PC-3 (cell line): ENCODE data around the gene RPS6KC1. TPM values are rescaled to one million over a fixed set of nuclear protein-coding genes. Genes with fewer than 3 reads are reported as not detected.
"Not testable (repeated sequence)": the region's sequence is repeated elsewhere in the genome, so short reads cannot be mapped to it uniquely, and the experiment has no call there.

Source experiments
- ATAC-seq: fragments of 200-7000 bp; cut with Tn5 transposase; 2 replicates; pipeline ENCODE4 v1.9.1; 2020; ENCODE audit warnings: mild to moderate bottlenecking, moderate library complexity
- BruUV-seq: library from RNA; stranded (reverse); fragments of 400-500 nt; replicated peaks from 2 replicates; lab custom pipeline; 2021; lab: Mats Ljungman, UMichigan
- CTCF ChIA-PET: fragments of 300-600 bp; sonication (Branson Sonifier 250); formaldehyde crosslinking; loops from one replicate; lab custom pipeline; 2022; ENCODE audit warnings: antibody characterized with exemption; lab: Charles Lee
- POLR2A ChIA-PET: fragments of 300-600 bp; sonication (Branson Sonifier 250); formaldehyde crosslinking; loops from one replicate; lab custom pipeline; 2022; ENCODE audit warnings: antibody characterized with exemption; ENCODE audit not compliant: unreplicated experiment; lab: Charles Lee
- DNase-seq: peaks from one replicate; pipeline ENCODE4 v3.0.0-alpha.2; 2015
- H2AFZ ChIP-seq: fragments of 300-600 bp; sonication (generic); 2 replicates; pipeline ENCODE4 v1.6.0; 2016; ENCODE audit warnings: antibody characterized with exemption, low read length
- H3F3A ChIP-seq: fragments of 300-600 bp; sonication (generic); one replicate; pipeline ENCODE4 v1.6.0; 2017; ENCODE audit warnings: antibody characterized with exemption, low read length, control low read depth, mild to moderate bottlenecking; ENCODE audit not compliant: unreplicated experiment
- H3K27ac ChIP-seq: fragments of 300-600 bp; sonication (generic); 2 replicates; pipeline ENCODE4 v1.5.1; 2016; ENCODE audit warnings: mild to moderate bottlenecking, low read length
- H3K27me3 ChIP-seq: fragments of 300-600 bp; sonication (generic); 2 replicates; pipeline ENCODE4 v1.6.1; 2016; ENCODE audit warnings: low read length, mixed read lengths
- H3K36me3 ChIP-seq: fragments of 300-600 bp; sonication (generic); 2 replicates; pipeline ENCODE4 v1.6.1; 2016; ENCODE audit warnings: low read depth, mixed run types, low read length, mixed read lengths
- H3K4me1 ChIP-seq: fragments of 300-600 bp; sonication (generic); 2 replicates; pipeline ENCODE4 v1.5.1; 2016; ENCODE audit warnings: low read length; ENCODE audit not compliant: insufficient read depth
- H3K4me2 ChIP-seq: fragments of 300-600 bp; sonication (generic); 2 replicates; pipeline ENCODE4 v1.6.0; 2016; ENCODE audit warnings: low read length
- H3K4me3 ChIP-seq: fragments of 300-600 bp; sonication (generic); 2 replicates; pipeline ENCODE4 v1.5.1; 2016; ENCODE audit warnings: mild to moderate bottlenecking, low read length, mixed read lengths
- H3K79me2 ChIP-seq: fragments of 300-600 bp; sonication (generic); 2 replicates; pipeline ENCODE4 v1.6.1; 2017; ENCODE audit warnings: low read length, mixed read lengths
- H3K9ac ChIP-seq: fragments of 300-600 bp; sonication (generic); 2 replicates; pipeline ENCODE4 v1.6.0; 2016; ENCODE audit warnings: mild to moderate bottlenecking, low read length
- H3K9me2 ChIP-seq: fragments of 300-600 bp; sonication (generic); replicated peaks from 2 replicates; pipeline ENCODE4 v1.6.1; 2016; ENCODE audit warnings: mixed run types, low read length, mixed read lengths
- H3K9me3 ChIP-seq: fragments of 300-600 bp; sonication (generic); 2 replicates; pipeline ENCODE4 v1.6.1; 2016; ENCODE audit warnings: low read length, mixed read lengths
- H4K20me1 ChIP-seq: fragments of 300-600 bp; sonication (generic); 2 replicates; pipeline ENCODE4 v1.6.1; 2016; ENCODE audit warnings: low read length, mixed read lengths
- EZH2 ChIP-seq: fragments of 300-600 bp; sonication (generic); IDR thresholded peaks from one replicate; pipeline ENCODE4 v1.6.1; 2017; ENCODE audit warnings: antibody characterized with exemption, mild to moderate bottlenecking, low read length; ENCODE audit not compliant: unreplicated experiment
- EZH2phosphoT487 ChIP-seq: fragments of 300-600 bp; sonication (generic); IDR thresholded peaks from 2 replicates; pipeline ENCODE4 v1.6.1; 2018; ENCODE audit warnings: mild to moderate bottlenecking, antibody characterized with exemption, low read length, borderline replicate concordance
- intact Hi-C: fragments of 100-400 bp; cut with micrococcal nuclease; formaldehyde crosslinking; loops from 2 replicates; pipeline ENCODE4 v1.9.0; 2023
- total RNA-seq: library from RNA; depleted of rRNA; stranded (reverse); fragments of >200 nt; gene quantifications from 2 replicates; pipeline ENCODE4 v1.2.3, GENCODE V29; 2014
- TF ChIP-seq, protein P1 (sequence below): fragments of 300-600 bp; sonication (generic); conservative IDR thresholded peaks from 2 replicates; pipeline ENCODE4 v1.5.1; 2017; ENCODE audit warnings: antibody characterized with exemption, low read depth, mild to moderate bottlenecking, low read length

RPS6KC1 gene
- total RNA-seq, 1 experiment from 2014 or later, result 21.1 TPM

DNA sequence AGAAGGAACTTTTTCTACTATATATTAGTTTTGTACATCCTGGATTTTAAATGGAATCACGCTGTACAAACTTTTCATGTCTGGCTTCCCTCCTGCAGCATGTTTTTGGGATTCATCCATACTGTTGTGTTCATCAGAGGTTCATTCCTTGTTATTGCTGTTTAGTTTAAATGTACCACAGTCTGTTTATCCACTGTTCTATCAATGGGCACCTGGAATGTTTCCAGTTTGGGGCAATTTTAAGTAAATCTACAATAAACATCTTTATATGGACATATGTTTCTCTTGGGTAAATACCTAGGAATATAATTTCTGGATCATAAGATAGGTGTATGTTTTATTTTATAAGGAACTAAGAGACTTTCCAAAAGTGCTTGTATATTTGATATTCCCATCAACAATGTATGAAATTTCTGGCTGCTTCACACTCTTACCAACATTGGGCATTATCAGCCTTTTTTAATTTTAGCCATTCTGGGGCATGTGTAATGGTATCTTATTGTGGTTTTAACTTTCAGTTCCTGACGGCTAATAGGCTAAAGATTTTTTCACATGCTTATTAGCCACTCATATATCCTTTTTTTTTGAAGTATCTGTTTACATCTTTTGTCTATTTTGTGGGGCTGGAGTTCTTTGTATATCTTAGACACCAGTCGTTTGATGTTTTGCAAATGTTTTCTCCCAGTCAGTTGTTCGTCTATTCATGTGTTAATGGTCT is 48.8 kb downstream of the RPS6KC1 start:
- no peak for TF ChIP-seq EZH2
- TF ChIP-seq, protein P1, sequence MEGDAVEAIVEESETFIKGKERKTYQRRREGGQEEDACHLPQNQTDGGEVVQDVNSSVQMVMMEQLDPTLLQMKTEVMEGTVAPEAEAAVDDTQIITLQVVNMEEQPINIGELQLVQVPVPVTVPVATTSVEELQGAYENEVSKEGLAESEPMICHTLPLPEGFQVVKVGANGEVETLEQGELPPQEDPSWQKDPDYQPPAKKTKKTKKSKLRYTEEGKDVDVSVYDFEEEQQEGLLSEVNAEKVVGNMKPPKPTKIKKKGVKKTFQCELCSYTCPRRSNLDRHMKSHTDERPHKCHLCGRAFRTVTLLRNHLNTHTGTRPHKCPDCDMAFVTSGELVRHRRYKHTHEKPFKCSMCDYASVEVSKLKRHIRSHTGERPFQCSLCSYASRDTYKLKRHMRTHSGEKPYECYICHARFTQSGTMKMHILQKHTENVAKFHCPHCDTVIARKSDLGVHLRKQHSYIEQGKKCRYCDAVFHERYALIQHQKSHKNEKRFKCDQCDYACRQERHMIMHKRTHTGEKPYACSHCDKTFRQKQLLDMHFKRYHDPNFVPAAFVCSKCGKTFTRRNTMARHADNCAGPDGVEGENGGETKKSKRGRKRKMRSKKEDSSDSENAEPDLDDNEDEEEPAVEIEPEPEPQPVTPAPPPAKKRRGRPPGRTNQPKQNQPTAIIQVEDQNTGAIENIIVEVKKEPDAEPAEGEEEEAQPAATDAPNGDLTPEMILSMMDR, result no peak
- no peak for TF ChIP-seq EZH2phosphoT487
- Histone ChIP-seq H3K36me3 (no peaks in the 10 kb centered on the region), H3K79me2 (no peaks in the 10 kb centered on the region), H3K9me2 (no peaks in the 10 kb centered on the region), H3K4me3 (no peak overlapping the region), H3F3A (no peaks in the 10 kb centered on the region), H3K27me3 (no peaks in the 10 kb centered on the region), H3K9ac (no peak overlapping the region), H2AFZ (no peak overlapping the region), H3K9me3 (no peaks in the 10 kb centered on the region), H3K4me1 (peaks cover 5% of the 10 kb centered on the region; the same call in 1 of the 2 replicates), H3K4me2 (no peak overlapping the region), H4K20me1 (no peaks in the 10 kb centered on the region), H3K27ac (no peak overlapping the region)
- ATAC-seq, result no peak
- intact Hi-C loops, result loop anchor here (1.0 kb wide), 1 partner anchor 10 kb away; no protein-coding TSS in a partner anchor
- no TSS peak for BruUV-seq
- POLR2A ChIA-PET, result no interaction called here
- CTCF ChIA-PET, result no interaction called here
- DNase-seq, result no peak

DNA sequence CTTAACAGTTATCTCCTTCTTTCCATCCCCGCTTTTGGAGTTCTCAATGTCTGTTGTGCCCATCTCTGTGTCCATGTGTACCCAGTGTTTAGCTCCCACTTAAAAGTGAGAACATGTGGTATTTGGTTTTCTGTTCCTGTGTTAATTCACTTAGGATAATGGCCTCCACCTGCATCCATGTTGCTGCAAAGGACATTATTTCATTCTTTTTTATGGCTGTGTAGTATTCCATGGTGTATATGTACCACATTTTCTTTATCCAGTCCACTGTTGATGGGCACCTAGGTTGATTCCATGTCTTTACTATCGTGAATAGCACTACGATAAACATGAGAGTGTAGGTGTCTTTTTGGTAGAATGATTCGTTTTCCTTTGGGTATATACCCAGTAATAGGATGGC is 49.5 kb downstream of the RPS6KC1 start:
- H3K4me3 ChIP-seq, H3F3A ChIP-seq, H3K4me2 ChIP-seq, H3K79me2 ChIP-seq, H3K9ac ChIP-seq, intact Hi-C loops, H3K9me2 ChIP-seq, H3K27me3 ChIP-seq, BruUV-seq, H3K36me3 ChIP-seq, H3K27ac ChIP-seq, POLR2A ChIA-PET, H2AFZ ChIP-seq, ATAC-seq, H4K20me1 ChIP-seq, H3K9me3 ChIP-seq, H3K4me1 ChIP-seq, CTCF ChIA-PET, DNase-seq: not testable (repeated sequence)

DNA sequence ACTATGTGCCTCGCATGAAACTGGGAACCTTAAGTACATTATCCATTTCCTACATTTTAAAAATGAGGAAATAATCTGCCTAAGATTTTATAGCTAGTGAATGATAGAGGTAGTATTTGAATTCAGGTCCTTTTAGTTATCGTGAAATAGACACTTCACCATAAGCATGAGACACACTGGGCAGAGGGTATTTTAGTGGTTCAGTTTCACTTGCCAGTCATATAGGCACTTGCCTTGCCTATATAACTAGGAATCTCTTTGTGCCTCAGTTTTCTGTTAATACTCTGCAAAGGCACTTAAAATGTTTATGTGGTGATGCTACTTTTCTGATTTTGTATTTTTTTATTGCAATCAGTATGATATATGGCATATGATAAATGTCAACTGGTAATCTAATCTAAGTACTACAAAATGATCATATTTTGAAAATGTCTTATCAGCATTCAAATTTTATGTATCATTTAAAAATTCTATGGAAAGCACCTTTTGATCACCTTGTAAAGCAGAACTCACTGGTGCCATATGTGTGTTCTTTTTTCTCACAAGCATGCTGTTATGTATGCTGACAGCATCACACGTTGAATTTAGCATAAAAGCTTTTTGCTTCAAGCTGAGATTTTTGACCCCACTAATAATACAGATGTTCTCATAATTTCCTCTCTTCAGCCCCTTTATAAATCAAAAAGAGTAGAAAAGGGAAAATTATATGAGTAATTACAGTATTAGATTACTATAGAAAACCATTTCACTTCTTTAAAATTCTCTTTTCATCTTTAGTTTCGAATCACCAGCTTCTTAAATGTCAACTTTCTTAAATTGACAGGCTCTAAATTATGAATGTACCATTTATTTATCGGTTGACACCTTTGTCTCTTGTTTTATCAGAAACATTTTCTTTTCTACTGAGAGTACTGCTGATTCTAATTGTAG is 52.6 kb downstream of the RPS6KC1 start:
- no TSS peak for BruUV-seq
- TF ChIP-seq EZH2 (no peak), EZH2phosphoT487 (no peak)
- TF ChIP-seq, protein P1, result no peak
- Histone ChIP-seq H3K27ac (no peak overlapping the region), H3K4me1 (peaks cover 5% of the 10 kb centered on the region; the same call in 1 of the 2 replicates), H3K27me3 (no peaks in the 10 kb centered on the region), H3K4me2 (no peak overlapping the region), H3F3A (no peaks in the 10 kb centered on the region), H3K9me3 (no peaks in the 10 kb centered on the region), H3K9me2 (no peaks in the 10 kb centered on the region), H3K9ac (no peak overlapping the region), H3K36me3 (no peaks in the 10 kb centered on the region), H3K79me2 (no peaks in the 10 kb centered on the region), H3K4me3 (no peak overlapping the region), H4K20me1 (no peaks in the 10 kb centered on the region), H2AFZ (no peak overlapping the region)
- intact Hi-C loops, result no loop called here
- CTCF ChIA-PET, result no interaction called here
- POLR2A ChIA-PET, result no interaction called here
- no peak for ATAC-seq
- no peak for DNase-seq
